H1 (cell line): ENCODE results near the gene SLC35F3. TPM values are rescaled to one million over a fixed set of nuclear protein-coding genes. Genes with fewer than 3 reads are reported as not detected.

ENCODE experiments used
- CTCF ChIA-PET: fragments of 300-600 bp; sonication (Branson Sonifier 250); formaldehyde crosslinking; loops from one replicate; lab custom pipeline; 2021; ENCODE audit not compliant: partially characterized antibody; lab: Charles Lee
- POLR2A ChIA-PET: fragments of 300-600 bp; sonication (Branson Sonifier 250); formaldehyde crosslinking; loops from one replicate; lab custom pipeline; 2021; ENCODE audit warnings: inconsistent platforms; ENCODE audit not compliant: partially characterized antibody; lab: Charles Lee
- DNase-seq, 2 experiments: peaks; one replicate each; pipeline versions ENCODE4 v3.0.0 to v3.0.0-alpha.2; 2010 to 2022; ENCODE audit warnings: low spot score in 2 of 2, low read depth in 1 of 2, mixed read lengths in 1 of 2
- FAIRE-seq: peaks from 2 replicates; lab custom pipeline; 2011; peaks lifted over from hg19 to GRCh38; lab: Jason Lieb, UNC
- H2AFZ ChIP-seq: 2 replicates; pipeline ENCODE4 v1.8.1; 2012; ENCODE audit warnings: low read length, inconsistent platforms
- H2AK5ac ChIP-seq: 2 replicates; pipeline ENCODE4 v1.6.1; 2013; ENCODE audit warnings: low read depth, low read length
- H2BK120ac ChIP-seq: replicated peaks from 2 replicates; pipeline ENCODE3; 2013; ENCODE audit warnings: low read depth, low read length, inconsistent platforms
- H2BK12ac ChIP-seq: 2 replicates; pipeline ENCODE4 v1.6.1; 2013; ENCODE audit warnings: low read depth, low read length
- H2BK15ac ChIP-seq: 2 replicates; pipeline ENCODE4 v1.6.1; 2013; ENCODE audit warnings: low read length
- H2BK20ac ChIP-seq: 2 replicates; pipeline ENCODE4 v1.6.1; 2013; ENCODE audit warnings: low read length
- H2BK5ac ChIP-seq: 2 replicates; pipeline ENCODE4 v1.6.1; 2013; ENCODE audit warnings: low read depth, low read length
- H3K14ac ChIP-seq: 2 replicates; pipeline ENCODE4 v1.6.1; 2013; ENCODE audit warnings: inconsistent platforms; ENCODE audit not compliant: insufficient read length
- H3K18ac ChIP-seq: 2 replicates; pipeline ENCODE4 v1.6.1; 2013; ENCODE audit warnings: low read length; ENCODE audit errors: extremely low read depth
- H3K23ac ChIP-seq: 2 replicates; pipeline ENCODE4 v1.6.1; 2013; ENCODE audit warnings: inconsistent platforms; ENCODE audit not compliant: insufficient read length
- H3K23me2 ChIP-seq: 2 replicates; pipeline ENCODE4 v1.6.1; 2013; ENCODE audit warnings: low read depth, low read length
- H3K27ac ChIP-seq: 2 replicates; pipeline ENCODE4 v1.6.1; 2011; ENCODE audit warnings: low read depth, low read length, inconsistent platforms
- H3K27me3 ChIP-seq, 4 experiments: replicated peaks in 1 of 4; 1 replicate in 1 of 4; 2 replicates in 3 of 4; pipeline versions ENCODE4 v1.6.1 to v1.8.1; 2011 to 2013; ENCODE audit warnings: low read length in 3 of 4, mild to moderate bottlenecking in 3 of 4, inconsistent platforms in 2 of 4, mixed read lengths in 2 of 4, moderate library complexity in 1 of 4; ENCODE audit not compliant: control insufficient read depth in 3 of 4, insufficient read depth in 3 of 4; ENCODE audit errors: extremely low read depth in 1 of 4
- H3K36me3 ChIP-seq, 4 experiments: 2 replicates each; pipeline versions ENCODE4 v1.6.1 to v1.8.1; 2011 to 2013; ENCODE audit warnings: mild to moderate bottlenecking in 4 of 4, low read length in 3 of 4, moderate library complexity in 2 of 4, control low read depth in 1 of 4, inconsistent platforms in 1 of 4; ENCODE audit not compliant: insufficient read depth in 4 of 4, control insufficient read depth in 2 of 4
- H3K4ac ChIP-seq: replicated peaks from 2 replicates; pipeline ENCODE3; 2013; ENCODE audit warnings: low read length, low read depth, mixed read lengths, inconsistent platforms; ENCODE audit not compliant: insufficient read length
- H3K4me1 ChIP-seq, 4 experiments: replicated peaks in 1 of 4; 1 replicate in 1 of 4; 2 replicates in 3 of 4; pipeline versions ENCODE4 v1.6.1 to v1.8.1; 2011 to 2013; ENCODE audit warnings: low read length in 3 of 4, inconsistent platforms in 2 of 4, mixed read lengths in 1 of 4; ENCODE audit not compliant: insufficient read depth in 4 of 4, control insufficient read depth in 3 of 4
- H3K4me2 ChIP-seq, 2 experiments: 2 replicates each; pipeline versions ENCODE4 v1.6.1 to v1.8.1; 2011 to 2013; ENCODE audit warnings: low read depth in 2 of 2, low read length in 2 of 2, control low read depth in 1 of 2, inconsistent platforms in 1 of 2, mild to moderate bottlenecking in 1 of 2; ENCODE audit not compliant: insufficient read depth in 1 of 2
- H3K4me3 ChIP-seq, 4 experiments: fragments of 200-600, 300-600 bp in 1 of 4; sonication (generic), shearing (Covaris generic), sonication (Bioruptor Twin) in 1 of 4; 2 replicates each; pipeline versions ENCODE4 v1.5.1 to v1.8.1; 2011 to 2016; ENCODE audit warnings: low read length in 4 of 4, low read depth in 3 of 4, control low read depth in 2 of 4, inconsistent platforms in 2 of 4, mild to moderate bottlenecking in 2 of 4, mixed read lengths in 1 of 4, moderate library complexity in 1 of 4; ENCODE audit not compliant: insufficient read depth in 2 of 4; ENCODE audit errors: extremely low read depth in 1 of 4
- H3K56ac ChIP-seq: replicated peaks from 2 replicates; pipeline ENCODE3; 2013; ENCODE audit warnings: low read depth, mild to moderate bottlenecking, mixed read lengths, low read length, inconsistent platforms; ENCODE audit not compliant: insufficient read length
- H3K79me1 ChIP-seq: 2 replicates; pipeline ENCODE4 v1.6.1; 2013; ENCODE audit warnings: low read depth, low read length, control low read depth
- H3K79me2 ChIP-seq, 2 experiments: 2 replicates each; pipeline versions ENCODE4 v1.6.1 to v1.8.1; 2012 to 2013; ENCODE audit warnings: low read length in 2 of 2, mild to moderate bottlenecking in 2 of 2, inconsistent platforms in 1 of 2; ENCODE audit not compliant: insufficient read depth in 2 of 2, control insufficient read depth in 1 of 2
- H3K9ac ChIP-seq, 4 experiments: replicated peaks in 1 of 4; 1 replicate in 1 of 4; 2 replicates in 3 of 4; pipeline versions ENCODE4 v1.6.1 to v1.8.1; 2011 to 2013; ENCODE audit warnings: low read depth in 3 of 4, low read length in 3 of 4, control low read depth in 2 of 4, mild to moderate bottlenecking in 2 of 4, moderate library complexity in 2 of 4, inconsistent platforms in 1 of 4; ENCODE audit errors: extremely low read depth in 1 of 4
- H3K9me3 ChIP-seq, 2 experiments: 2 replicates each; pipeline versions ENCODE4 v1.6.1 to v1.8.1; 2012 to 2013; ENCODE audit warnings: mild to moderate bottlenecking in 2 of 2, moderate library complexity in 2 of 2, control low read depth in 1 of 2, inconsistent platforms in 1 of 2, low read depth in 1 of 2, low read length in 1 of 2, mixed read lengths in 1 of 2; ENCODE audit not compliant: insufficient read depth in 2 of 2
- H4K20me1 ChIP-seq, 2 experiments: replicated peaks in 1 of 2; 2 replicates each; pipeline versions ENCODE3 to v1.8.1; 2011 to 2013; ENCODE audit warnings: inconsistent platforms in 2 of 2, low read length in 2 of 2, mild to moderate bottlenecking in 1 of 2; ENCODE audit not compliant: insufficient read depth in 2 of 2, control insufficient read depth in 1 of 2
- H4K5ac ChIP-seq: 2 replicates; pipeline ENCODE4 v1.6.1; 2013; ENCODE audit warnings: low read length, low read depth, mixed read lengths, inconsistent platforms; ENCODE audit not compliant: insufficient read length
- H4K8ac ChIP-seq: 2 replicates; pipeline ENCODE4 v1.8.0; 2013; ENCODE audit warnings: mild to moderate bottlenecking, moderate library complexity, low read length, inconsistent platforms; ENCODE audit not compliant: insufficient read depth; ENCODE audit errors: extremely low read depth
- H4K91ac ChIP-seq: replicated peaks from 2 replicates; pipeline ENCODE3; 2013; ENCODE audit warnings: low read length, mixed read lengths, inconsistent platforms; ENCODE audit not compliant: insufficient read length
- ASH2L ChIP-seq: fragments of 200-600, 300-600 bp; sonication (generic); IDR thresholded peaks from one replicate; pipeline ENCODE4 v1.7.1; 2017; ENCODE audit warnings: low read length
- BCL11A ChIP-seq, 2 experiments: IDR thresholded peaks; one replicate each; pipeline ENCODE4 v1.6.1; 2011; ENCODE audit warnings: low read depth in 2 of 2, low read length in 2 of 2, mild to moderate bottlenecking in 2 of 2
- CEBPB ChIP-seq: IDR thresholded peaks from 2 replicates; pipeline ENCODE4 v1.6.1; 2012; ENCODE audit warnings: low read depth, low read length
- EGR1 ChIP-seq: IDR thresholded peaks from 2 replicates; pipeline ENCODE4 v1.6.1; 2011; ENCODE audit warnings: low read depth, low read length, borderline replicate concordance
- HDAC2 ChIP-seq, 2 experiments: fragments of 300-600 bp in 1 of 2; sonication (generic) in 1 of 2; IDR thresholded peaks; 2 replicates each; pipeline ENCODE4 v1.6.1; 2011 to 2012; ENCODE audit warnings: low read depth in 2 of 2, low read length in 2 of 2, mild to moderate bottlenecking in 2 of 2, moderate library complexity in 2 of 2, borderline replicate concordance in 1 of 2, inconsistent platforms in 1 of 2
- PHF8 ChIP-seq: fragments of 200-600 bp; sonication (generic); conservative IDR thresholded peaks from 2 replicates; pipeline ENCODE4 v1.7.1; 2012; ENCODE audit warnings: low read depth, mild to moderate bottlenecking, inconsistent platforms, low read length, moderate library complexity
- RAD21 ChIP-seq, 2 experiments: IDR thresholded peaks in 1 of 2; conservative IDR thresholded peaks in 1 of 2; 2 replicates each; pipeline ENCODE4 v1.6.1; 2011; ENCODE audit warnings: low read depth in 2 of 2, low read length in 2 of 2, improper control_type of control experiment in 1 of 2, inconsistent platforms in 1 of 2, mild to moderate bottlenecking in 1 of 2, moderate library complexity in 1 of 2
- RXRA ChIP-seq: IDR thresholded peaks from 2 replicates; pipeline ENCODE4 v1.6.1; 2011; ENCODE audit warnings: low read depth, mild to moderate bottlenecking, low read length, moderate library complexity; ENCODE audit not compliant: insufficient read depth
- SP4 ChIP-seq: IDR thresholded peaks from 2 replicates; pipeline ENCODE4 v1.6.1; 2012; ENCODE audit warnings: low read length, inconsistent platforms
- SRF ChIP-seq: IDR thresholded peaks from 2 replicates; pipeline ENCODE4 v1.6.1; 2011; ENCODE audit warnings: mild to moderate bottlenecking, low read depth, low read length, moderate library complexity
- TEAD4 ChIP-seq: IDR thresholded peaks from 2 replicates; pipeline ENCODE4 v1.6.1; 2012; ENCODE audit warnings: low read depth, low read length, inconsistent platforms, mixed read lengths
- WGBS, 2 experiments: shearing (Covaris generic) in 1 of 2; methylation state at CpG; one replicate each; pipeline versions ENCODE4 v1.1.6 to v1.1.7; 2013 to 2015; ENCODE audit warnings: low lambda C conversion rate in 2 of 2, mixed read lengths in 2 of 2, inconsistent platforms in 1 of 2, low coverage in 1 of 2, missing lambda C conversion rate in 1 of 2; ENCODE audit not compliant: insufficient replicate concordance in 2 of 2, insufficient coverage in 1 of 2, insufficient read length in 1 of 2; ENCODE audit errors: extremely low coverage in 1 of 2, missing lambda C conversion rate in 1 of 2; 5-methylcytosine and 5-hydroxymethylcytosine counted together
- polyA plus RNA-seq, 7 experiments: library from polyadenylated mRNA; depleted of rRNA in 3 of 7; stranded (reverse) in 5 of 7; unstranded in 2 of 7; fragments of >200 nt in 5 of 7; fragments of 200-250 nt in 2 of 7; gene quantifications; 1 replicate in 5 of 7; 2 replicates in 1 of 7; 4 replicates in 1 of 7; pipeline versions ENCODE4 v1.2.1 to v1.2.3, GENCODE V29; 2011 to 2013; ENCODE audit warnings: missing spikeins in 2 of 7, mixed read lengths in 2 of 7
- total RNA-seq: library from RNA; stranded (reverse); fragmentation: NEBNext Ultra II Directional; extraction: Animal tissue kit (Norgen Biotek cat#: 25700); gene quantifications from 2 replicates; pipeline ENCODE4 v1.2.1, GENCODE V29; 2021
- TF ChIP-seq, protein P1 (sequence below): IDR thresholded peaks from 2 replicates; pipeline ENCODE4 v1.6.1; 2012; ENCODE audit warnings: inconsistent platforms

SLC35F3 gene
- total and polyA plus RNA-seq, 2 of the 8 experiments (the other 6 are each of a cell fraction or from before 2014, with no cell fraction given): 0.78 to 1.2 TPM

DNA sequence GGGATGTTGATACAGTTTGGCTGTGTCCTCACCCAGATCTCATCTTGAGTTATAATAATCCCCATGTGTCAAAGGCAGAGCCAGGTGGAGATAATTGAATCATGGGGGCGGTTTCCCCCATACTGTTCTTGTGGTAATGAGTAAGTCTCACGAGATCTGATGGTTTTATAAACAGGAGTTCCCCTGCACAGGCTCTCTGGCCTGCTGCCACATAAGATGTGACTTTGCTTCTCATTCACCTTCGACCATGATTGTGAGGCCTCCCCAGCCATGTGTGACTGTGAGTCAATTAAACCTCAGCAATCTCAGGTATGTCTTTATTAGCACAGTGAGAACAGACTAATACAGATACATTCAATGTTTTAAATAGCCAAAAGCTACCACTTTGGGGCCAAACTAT is 41.1 kb downstream of the SLC35F3 start:
- H3K4me2 ChIP-seq: no peak overlapping the region
- ChIA-PET POLR2A (no interaction called here), CTCF (interaction anchor here (1.0 to 1.5 kb wide), 2 partner anchors 10 to 13 kb away, joined by 3 read pairs; no protein-coding TSS in a partner anchor)
- no peaks in the 10 kb centered on the region for H3K27me3 ChIP-seq
- H3K4me3 ChIP-seq: no peak overlapping the region
- no peak overlapping the region for H2BK12ac ChIP-seq
- no peaks in the 10 kb centered on the region for H3K23me2 ChIP-seq
- H4K91ac ChIP-seq: no peak overlapping the region
- no peaks in the 10 kb centered on the region for H3K79me1 ChIP-seq
- no peak overlapping the region for H2AK5ac ChIP-seq
- H3K9ac ChIP-seq: no peak overlapping the region
- H3K23ac ChIP-seq: no peak overlapping the region
- no peak overlapping the region for H3K4ac ChIP-seq
- no peaks in the 10 kb centered on the region for H3K36me3 ChIP-seq
- no peak overlapping the region for H2BK120ac ChIP-seq
- no peak overlapping the region for H2BK5ac ChIP-seq
- TF ChIP-seq SP4: no peak
- no peak for TF ChIP-seq TEAD4
- TF ChIP-seq RXRA: no peak
- TF ChIP-seq PHF8: no peak
- no peak for TF ChIP-seq CEBPB
- TF ChIP-seq HDAC2 (IDR thresholded peaks at IDR 0.05; ENCODE audit: borderline replicate concordance in 1 of 2, low read depth in 2 of 2, low read length in 2 of 2): no peak
- TF ChIP-seq ASH2L: no peak
- no peak for TF ChIP-seq SRF
- no peak for TF ChIP-seq EGR1
- TF ChIP-seq BCL11A (IDR thresholded peaks at IDR 0.05; ENCODE audit: low read depth in 2 of 2, low read length in 2 of 2): no peak
- TF ChIP-seq RAD21 (IDR thresholded peaks at IDR 0.05 in 1 of 2, conservative IDR thresholded peaks at IDR 0.05 in 1 of 2; ENCODE audit: low read depth in 2 of 2, low read length in 2 of 2): no peak
- TF ChIP-seq, protein P1, sequence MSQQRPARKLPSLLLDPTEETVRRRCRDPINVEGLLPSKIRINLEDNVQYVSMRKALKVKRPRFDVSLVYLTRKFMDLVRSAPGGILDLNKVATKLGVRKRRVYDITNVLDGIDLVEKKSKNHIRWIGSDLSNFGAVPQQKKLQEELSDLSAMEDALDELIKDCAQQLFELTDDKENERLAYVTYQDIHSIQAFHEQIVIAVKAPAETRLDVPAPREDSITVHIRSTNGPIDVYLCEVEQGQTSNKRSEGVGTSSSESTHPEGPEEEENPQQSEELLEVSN: no peak
- no peak overlapping the region for H2BK15ac ChIP-seq
- H4K8ac ChIP-seq: no peak overlapping the region
- H2BK20ac ChIP-seq: no peak overlapping the region
- H3K14ac ChIP-seq: no peak overlapping the region
- no peak overlapping the region for H2AFZ ChIP-seq
- H4K20me1 ChIP-seq: peaks cover 0 to 3% of the 10 kb centered on the region in 2 experiments
- H3K9me3 ChIP-seq: no peaks in the 10 kb centered on the region
- no peak overlapping the region for H3K56ac ChIP-seq
- no peaks in the 10 kb centered on the region for H3K79me2 ChIP-seq
- 90% methylated on average over 3 of the region's 3 CpGs; no CpG with 5 or more reads in 1 of the 2 experiments for WGBS, 2 experiments
- no peak overlapping the region for H4K5ac ChIP-seq
- H3K4me1 ChIP-seq: no peaks in the 10 kb centered on the region; a peak in 1 of 7 replicates
- H3K27ac ChIP-seq: no peak overlapping the region
- no peak overlapping the region for H3K18ac ChIP-seq
- no peak for DNase-seq
- FAIRE-seq: no peak
